ENCODE measurements around the gene NDUFS8. TPM values are rescaled to one million over a fixed set of nuclear protein-coding genes. Genes with fewer than 3 reads are reported as not detected.

The NDUFS8 gene
- total RNA-seq (2022; extraction: Qiagen RNA extraction; ENCODE audit: low read depth) = 265 to 410 TPM (median 387 TPM) in 5 replicates

DNA sequence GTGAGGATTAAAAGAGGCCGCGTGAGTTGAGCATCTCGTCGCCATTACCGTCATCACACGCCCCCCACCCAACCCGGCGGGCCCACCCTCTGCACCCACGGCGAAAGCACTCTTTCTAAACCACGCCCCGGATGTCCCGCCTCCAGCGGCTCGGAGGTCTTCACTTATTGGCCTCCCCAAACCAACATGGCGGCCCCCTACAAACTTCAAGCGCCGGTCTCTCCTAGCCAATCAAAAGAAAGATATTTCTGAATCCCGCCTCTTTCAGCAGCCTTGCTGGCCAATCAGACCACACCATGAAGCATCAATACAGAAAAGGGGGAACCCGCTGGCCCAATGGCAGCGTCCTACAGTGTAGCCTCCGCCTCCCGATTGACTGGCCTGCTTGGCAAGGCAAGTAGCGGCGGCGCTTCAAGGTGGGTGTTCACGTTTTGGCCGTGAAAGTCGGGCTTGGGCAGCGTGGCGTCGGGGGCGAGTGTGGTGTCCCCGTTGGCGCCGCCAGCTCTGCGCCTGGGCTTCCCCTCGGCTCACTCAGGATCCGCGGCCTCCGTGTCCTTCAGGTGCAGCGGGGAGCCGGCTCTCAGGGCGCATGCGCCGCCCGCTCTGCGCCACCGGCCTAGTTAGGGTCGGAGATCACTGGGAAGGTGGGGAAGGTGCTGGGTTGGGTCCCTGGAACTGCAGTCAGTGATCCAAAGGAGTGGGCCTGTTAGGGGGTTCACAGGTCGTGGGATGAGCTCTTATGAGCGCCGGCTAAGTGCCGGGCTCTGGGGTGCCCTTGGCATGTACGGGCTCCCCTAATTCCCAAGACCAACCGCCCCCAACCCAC, at the start of gene NDUFS8:
Gene NDUFS8 (plus strand): TSS at position 364 of the 826 bp plus-strand sequence. CDS start 1,471 bp downstream, outside the sequence.

GRCh38 chr11:68003846-68004550, 26.5 kb upstream of the NDUFS8 start, which contains the start of gene UNC93B1:
TSS of gene UNC93B1 (minus strand) at chr11:68004097. CDS start at chr11:68004043, 54 bp downstream.

GRCh38 chr11:68010090-68011041, 20.1 kb upstream of the NDUFS8 start, which contains the start of gene ALDH3B1:
TSS of gene ALDH3B1 (plus strand) at chr11:68010327. CDS start at chr11:68015298, 4,971 bp downstream.

DNA sequence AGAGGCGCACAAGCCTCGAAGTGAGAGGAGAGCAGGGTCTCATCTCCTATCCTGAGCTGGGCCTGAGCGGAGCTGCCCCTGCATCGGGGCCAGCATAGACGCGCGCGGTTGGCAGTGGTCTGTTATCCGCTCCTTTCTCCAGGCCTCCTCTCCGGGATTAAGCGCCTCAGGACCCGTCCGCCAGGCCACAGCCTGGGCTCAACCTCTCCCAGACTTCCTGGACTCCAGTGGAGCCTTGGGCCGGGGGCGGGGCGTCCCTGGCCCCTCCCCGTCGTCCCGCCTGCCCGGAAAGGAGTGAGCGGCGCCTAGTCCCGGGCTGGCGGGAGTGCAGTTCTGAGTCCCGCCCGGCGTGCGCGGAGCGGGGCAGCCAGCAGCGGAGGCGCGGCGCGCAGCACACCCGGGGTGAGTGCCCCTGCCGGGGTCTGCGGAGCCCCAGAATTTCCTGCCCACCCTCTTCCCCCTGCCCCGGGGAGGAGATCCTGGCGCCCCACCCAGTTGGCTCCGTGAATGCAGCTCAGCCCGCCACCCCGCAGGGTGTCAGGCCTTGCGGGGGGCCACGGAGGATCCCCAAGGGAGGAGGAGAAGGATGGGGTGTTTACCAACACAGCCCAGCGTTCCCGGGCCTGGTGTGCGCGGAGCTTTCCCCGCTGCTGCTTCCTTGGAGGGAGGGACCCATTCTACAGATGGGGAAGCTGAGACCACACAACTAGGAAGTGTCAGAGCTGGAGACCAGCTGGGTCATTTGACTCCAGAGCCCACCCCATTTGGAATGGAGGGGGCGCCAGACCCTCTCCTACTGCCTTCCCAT, 8.4 kb downstream of the NDUFS8 start, which contains the start of gene TCIRG1:
Gene TCIRG1 (plus strand): TSS at position 308 of the 808 bp plus-strand sequence. CDS start 2,247 bp downstream, outside the sequence.

Other genes with a start within 250 kb of the NDUFS8 start
- 57.9 to 77.3 TPM (median 69.7 TPM) in 5 replicates for gene UNC93B1, start 26.6 kb upstream of the NDUFS8 start, total RNA-seq (2022; extraction: Qiagen RNA extraction; ENCODE audit: low read depth)
- gene ALDH3B1, start 20.4 kb upstream of the NDUFS8 start, total RNA-seq (2022; extraction: Qiagen RNA extraction; ENCODE audit: low read depth) = 110 to 131 TPM (median 118 TPM) in 5 replicates
- 97.2 to 180 TPM (median 125 TPM) in 5 replicates for gene TCIRG1, start 8.3 kb downstream of the NDUFS8 start, total RNA-seq (2022; extraction: Qiagen RNA extraction; ENCODE audit: low read depth)
- gene CHKA, start 90.7 kb downstream of the NDUFS8 start, total RNA-seq (2022; extraction: Qiagen RNA extraction; ENCODE audit: low read depth) = 26.7 to 30.3 TPM (median 27.4 TPM) in 5 replicates
- gene KMT5B, start 182.6 kb downstream of the NDUFS8 start, total RNA-seq (2022; extraction: Qiagen RNA extraction; ENCODE audit: low read depth) = 18.5 to 27.3 TPM (median 20.1 TPM) in 5 replicates
- 50.1 to 62.2 TPM (median 60.4 TPM) in 5 replicates for gene C11orf24, start 241.3 kb downstream of the NDUFS8 start, total RNA-seq (2022; extraction: Qiagen RNA extraction; ENCODE audit: low read depth)